ENCODE results near the gene GNAZ.
"Not testable (repeated sequence)": the region's sequence is repeated elsewhere in the genome, so short reads cannot be mapped to it uniquely, and the experiment has no call there.

Gene GNAZ

DNA sequence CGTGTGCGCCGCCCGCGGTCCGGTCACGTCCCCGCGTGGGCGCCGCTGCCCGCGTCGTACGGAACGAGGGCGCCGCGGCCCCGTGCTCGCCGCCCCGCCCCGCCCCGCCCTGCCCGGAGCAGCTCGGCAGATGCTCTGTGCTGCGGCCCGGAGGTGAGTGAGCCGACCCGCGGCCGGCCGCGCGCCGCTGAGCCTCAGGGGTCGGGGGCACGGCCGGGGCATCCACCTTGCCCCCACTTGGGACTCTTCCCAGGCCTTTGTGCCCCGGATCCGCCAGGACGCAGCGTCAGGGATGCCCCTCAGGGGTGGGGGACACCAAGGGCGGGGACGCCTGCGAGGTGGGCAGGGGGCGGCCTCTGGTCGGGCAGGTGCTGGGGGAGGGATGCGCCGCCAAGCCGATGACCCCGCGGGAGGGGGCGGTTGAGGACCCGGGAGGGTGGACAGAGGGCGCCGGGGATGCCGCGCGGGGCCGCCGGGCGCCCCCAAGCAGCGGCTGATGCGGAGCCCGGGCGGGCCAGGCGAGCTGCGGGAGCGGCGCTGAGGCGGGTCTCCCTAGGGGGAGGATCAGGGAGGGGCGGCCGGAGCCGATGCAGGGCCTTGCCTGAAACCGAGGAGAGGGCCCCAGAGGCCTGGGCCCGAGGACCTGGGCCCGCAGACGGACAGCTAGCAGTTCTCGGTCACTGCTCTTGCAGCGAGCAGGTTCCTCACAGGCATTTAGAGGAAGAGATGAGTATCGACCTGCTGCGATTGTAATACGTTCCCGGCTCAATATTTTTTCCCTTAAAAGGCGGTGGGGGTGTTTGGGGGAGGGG is at the start of gene GNAZ:
GNAZ (plus strand) TSS at position 102 of the 812 bp plus-strand sequence. CDS start 25,177 bp downstream, outside the sequence.
- peak; percentile 47 for DNase-seq

DNA sequence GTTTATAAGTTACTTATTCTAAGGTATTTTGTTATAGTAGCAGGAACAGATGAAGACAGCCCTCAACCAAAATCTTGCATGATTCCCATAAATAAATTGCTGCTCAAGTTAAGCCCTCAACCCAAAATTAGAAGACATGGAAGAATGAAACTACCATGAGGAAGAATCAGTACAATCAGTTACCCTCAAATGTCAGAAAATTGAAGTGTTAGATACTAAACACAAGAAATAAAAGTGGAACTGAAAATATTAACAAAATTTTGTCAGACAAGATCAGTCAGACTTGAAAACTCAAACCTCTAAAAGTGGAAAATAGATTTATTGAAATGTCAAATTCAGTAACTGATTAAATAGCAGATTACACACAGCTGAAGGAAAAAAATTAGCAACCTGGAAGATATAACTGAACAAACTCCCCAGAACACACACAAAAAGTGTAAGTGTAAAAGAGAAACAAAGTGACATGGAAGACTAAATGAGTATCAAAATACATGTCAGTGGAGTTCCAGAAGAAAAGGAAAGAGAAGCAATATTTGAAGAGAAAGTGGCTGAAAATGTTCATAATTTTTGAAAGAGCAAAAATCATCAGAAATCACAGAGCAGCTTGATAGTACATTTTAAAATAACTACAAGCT is 49.5 kb upstream of the GNAZ start:
- no peak for DNase-seq

- DNase-seq = not testable (repeated sequence)
Observed at GRCh38 chr22:23021660-23022353, 48.5 kb upstream of the GNAZ start.

GRCh38 chr22:23023294-23023693 is 47.0 kb upstream of the GNAZ start:
- no peak for DNase-seq

GRCh38 chr22:23026777-23027176 is 43.5 kb upstream of the GNAZ start:
- DNase-seq = no peak

DNA sequence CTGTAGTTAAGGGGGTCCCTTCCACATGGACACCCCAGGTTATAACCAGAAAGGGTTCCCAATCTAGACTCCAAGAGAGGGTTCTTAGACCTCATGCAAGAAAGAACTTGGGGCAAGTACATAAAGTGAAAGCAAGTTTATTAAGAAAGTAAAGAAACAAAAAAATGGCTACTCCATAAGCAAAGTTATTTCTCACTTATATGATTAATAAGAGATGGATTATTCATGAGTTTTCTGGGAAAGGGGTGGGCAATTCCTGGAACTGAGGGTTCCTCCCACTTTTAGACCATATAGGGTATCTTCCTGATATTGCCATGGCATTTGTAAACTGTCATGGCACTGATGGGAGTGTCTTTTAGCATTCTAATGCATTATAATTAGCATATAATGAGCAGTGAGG is 42.5 kb upstream of the GNAZ start:
- not testable (repeated sequence) for DNase-seq

DNA sequence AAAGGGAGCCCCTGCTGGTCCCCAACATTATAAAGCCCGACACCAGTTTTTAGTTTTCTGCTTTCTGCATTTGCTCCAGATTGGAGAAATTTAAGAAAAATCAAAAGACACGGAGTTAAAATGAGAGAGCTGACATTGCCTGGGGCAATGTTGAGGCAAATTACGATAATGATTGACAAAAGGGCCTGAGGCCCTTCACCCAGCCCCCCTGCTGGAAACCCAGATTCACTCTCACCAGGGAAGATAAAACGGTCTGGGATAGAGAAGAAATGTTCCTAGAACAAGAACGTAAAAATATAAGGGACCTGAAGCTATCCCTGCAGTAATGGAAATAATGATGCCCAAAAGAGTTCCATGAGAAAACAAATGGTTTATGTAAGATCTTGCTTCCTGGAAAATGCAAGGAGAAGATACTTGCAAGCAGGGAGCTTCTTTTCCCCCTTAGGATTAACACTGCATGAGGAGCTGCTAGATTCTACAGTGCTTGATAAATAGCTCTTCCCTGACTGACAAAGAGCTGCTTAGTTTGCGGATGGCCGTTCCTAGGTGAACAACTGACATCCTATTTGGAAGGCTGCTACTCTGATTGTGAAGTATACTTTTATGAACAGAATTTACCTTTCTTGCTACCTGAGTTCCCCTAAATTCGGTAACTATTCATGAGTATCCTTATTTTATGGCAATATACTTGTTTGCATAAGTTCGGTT is 40.6 kb upstream of the GNAZ start:
- DNase-seq = no peak

DNA sequence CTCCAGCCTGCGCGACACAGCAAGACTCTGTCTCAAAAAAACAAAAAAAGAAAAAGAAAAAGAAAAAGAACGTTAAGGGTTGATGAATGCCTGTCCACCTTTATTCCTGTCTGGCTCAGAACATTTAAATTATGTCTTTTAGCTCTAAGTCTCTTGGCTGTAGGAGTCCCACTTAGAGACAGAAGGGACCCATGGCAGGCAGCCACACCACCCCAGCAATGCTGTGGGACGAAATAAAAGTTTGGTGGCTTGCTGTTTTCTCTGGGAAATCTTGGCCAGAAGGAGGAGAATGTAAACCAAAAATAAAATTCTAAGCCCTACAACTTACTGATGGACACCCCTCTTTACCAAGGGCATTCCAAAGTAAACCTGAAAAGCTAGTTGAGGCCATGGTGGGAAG is 38.9 kb upstream of the GNAZ start:
- DNase-seq = no peak

DNA sequence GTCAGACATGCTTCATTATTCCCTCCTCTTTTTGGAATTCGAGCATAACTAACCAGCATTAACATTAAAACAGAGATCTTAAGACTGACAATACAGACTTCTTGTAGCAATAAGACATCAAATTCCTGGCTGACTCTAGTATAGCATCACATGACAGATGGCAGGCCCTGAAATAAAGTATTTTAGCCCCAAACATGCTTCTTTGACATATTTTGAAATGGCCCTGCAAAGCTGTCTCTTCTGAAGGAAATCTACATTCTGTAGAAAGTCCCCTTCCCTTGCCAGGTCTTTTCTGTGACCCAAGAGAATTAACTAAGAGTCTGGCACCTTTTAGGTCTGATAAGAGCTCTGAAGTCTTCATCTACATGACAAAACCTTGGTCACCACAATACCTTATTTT is 38.5 kb upstream of the GNAZ start:
- DNase-seq = no peak

DNA sequence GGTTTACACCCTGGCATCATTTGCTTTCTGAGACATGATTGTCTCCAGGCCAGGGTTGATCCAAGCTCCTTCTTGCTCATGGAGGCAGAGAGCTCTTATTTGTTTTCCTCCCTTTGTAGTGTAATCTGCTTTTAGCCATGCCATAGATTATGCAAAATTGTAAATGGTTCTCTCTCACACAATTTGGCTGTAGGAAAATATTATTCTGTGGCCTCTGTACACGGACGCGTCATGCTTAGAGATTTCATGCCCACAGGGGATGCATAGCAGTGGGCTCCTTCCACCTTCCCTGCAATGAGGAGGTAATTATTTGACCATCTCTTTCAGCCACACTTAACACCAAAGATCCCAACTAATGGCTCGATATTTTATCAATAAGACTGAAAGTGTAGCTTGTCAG is 37.7 kb upstream of the GNAZ start:
- no peak for DNase-seq

DNA sequence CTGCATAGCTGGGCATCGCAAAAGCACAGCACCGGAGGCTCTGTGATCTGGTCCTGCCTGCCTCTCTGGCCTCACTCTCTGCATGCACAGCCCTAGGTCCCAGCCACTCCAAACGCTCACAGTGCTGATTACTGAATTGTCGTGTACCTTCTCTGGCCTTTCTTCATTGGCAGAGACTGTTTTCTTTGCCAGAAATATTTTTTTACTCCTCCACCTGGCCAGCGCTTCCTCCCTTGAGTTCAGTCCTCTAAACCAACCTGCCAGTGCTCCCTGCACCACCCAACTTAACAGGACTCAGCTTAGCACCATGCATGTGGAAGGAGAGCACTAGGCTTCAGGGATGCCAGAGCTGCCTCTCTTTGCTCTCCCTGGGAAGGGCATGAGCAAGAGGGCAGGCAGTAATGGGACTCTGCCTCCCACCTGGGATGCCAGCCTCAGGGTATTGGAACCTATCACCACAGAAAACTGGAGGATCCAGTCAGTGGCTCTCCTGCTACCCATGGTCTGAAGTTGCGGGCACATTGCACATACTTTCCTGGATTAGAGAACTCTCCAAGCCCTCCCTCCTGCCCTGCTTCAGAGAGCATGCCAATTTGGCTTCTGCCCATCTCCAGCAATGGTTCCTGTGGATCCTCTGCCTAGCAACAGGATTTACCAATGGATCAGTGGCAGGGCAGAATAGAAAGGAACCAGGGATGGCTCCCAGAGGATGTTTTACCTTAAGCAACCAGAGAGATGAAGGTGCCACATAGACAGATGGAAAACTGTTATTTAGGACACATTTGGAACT is 37.0 kb upstream of the GNAZ start:
- DNase-seq = no peak

DNA sequence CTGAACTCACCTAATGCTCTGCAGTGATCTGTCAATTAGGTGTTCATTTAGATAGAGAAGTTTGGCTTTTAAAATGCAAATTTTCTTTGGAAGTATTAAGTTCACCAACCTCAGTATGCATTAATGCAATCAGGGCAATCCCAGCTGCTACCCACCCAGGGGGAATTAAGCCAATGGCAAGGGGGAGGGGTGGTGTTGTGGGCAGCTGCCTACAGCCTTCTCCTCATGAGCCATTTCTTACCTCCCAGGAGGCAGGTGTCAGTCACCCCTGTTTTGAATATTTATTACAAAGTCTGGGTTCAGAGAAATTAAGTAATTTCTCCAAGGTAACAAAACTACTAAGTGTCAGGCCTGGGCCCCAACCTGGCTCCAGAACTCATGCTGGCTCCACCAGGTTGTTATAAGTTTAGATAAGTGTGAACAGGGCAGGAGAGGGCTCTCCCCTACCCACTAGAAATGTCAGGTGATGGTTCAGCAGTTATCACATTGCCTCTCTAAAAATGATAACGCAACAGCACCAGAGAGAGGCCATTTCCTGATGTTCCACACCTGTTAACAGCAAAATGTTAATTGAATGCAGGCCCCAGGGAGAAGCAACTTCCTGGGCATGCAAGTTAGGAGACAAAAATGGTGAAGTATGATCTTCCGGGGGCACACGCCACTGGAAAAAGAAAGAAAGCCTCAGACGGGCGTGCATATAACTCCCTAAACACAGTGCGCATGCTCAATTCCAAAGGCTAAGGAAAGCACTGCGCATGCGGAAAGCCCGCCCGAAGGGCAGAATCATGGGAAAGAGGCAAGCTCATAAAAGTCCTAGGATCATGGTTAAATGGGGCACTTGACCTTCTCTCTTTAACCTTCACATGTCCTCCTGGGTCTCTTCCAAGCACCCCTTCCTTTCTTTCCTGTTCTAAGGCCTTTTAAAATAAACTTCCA is 35.4 kb upstream of the GNAZ start:
- DNase-seq = no peak

- no peak for DNase-seq
Observed at GRCh38 chr22:23035557-23036277, 34.6 kb upstream of the GNAZ start.

GRCh38 chr22:23036684-23037428 is 33.5 kb upstream of the GNAZ start:
- no peak for DNase-seq

DNA sequence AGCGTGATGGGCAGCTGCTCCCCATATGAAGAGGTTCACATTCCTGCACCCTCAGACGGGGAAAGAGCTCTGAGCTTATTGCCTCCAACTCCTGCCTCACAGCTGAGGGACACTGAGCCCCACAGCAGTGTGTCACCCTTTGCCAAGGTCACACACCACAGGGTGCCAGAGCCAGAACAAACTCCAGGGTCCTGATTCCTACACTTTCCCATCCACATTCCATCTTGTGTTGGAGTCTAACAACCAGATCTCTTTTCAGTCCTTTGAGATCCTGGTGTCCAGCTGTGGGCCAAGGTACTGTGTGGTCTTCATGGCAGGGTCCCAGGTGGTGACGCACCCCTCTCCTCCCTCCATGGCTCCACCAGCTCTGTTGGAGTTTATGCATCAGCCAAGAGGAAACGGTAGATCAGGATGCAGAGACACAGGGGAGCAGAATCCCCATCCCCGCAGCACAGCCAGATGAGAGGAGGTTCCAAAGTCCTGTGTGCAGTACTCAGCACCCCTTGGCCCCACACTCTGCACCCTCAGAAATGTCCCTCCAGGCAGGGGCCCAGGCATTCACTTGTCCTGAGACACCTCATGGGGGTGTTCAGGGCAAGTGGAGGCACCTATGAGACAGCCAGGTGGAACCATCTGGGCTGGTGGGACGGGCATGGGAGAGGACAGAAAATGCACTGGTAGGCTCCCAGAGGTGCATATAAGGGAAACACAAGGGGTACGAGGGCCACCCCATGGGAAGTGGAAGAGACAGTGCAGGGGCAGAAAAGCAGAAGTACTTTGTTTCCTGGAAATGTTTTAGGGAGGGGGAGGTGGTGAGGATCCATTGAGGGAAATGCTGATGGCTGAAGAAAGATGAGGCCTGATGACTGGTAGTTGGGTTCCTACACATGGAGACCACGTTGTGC is 32.6 kb upstream of the GNAZ start:
- DNase-seq = no peak

- no peak for DNase-seq
Observed at GRCh38 chr22:23038334-23038642, 32.0 kb upstream of the GNAZ start.

- no peak for DNase-seq
Observed at GRCh38 chr22:23038902-23039301, 31.4 kb upstream of the GNAZ start.

GRCh38 chr22:23042179-23042578 is 28.1 kb upstream of the GNAZ start:
- DNase-seq = no peak

GRCh38 chr22:23044570-23044969 is 25.7 kb upstream of the GNAZ start:
- DNase-seq = no peak

Data from right forelimb (tissue), 1 donor.